GM12878 (cell line): ENCODE data around the gene IGLON5.

Source experiments
- ATF3 ChIP-seq: IDR thresholded peaks from 2 replicates; pipeline ENCODE4 v1.6.1; 2011; ENCODE audit warnings: low read depth, mild to moderate bottlenecking, low read length, moderate library complexity, borderline replicate concordance; ENCODE audit errors: extremely low read depth
- BRCA1 ChIP-seq: IDR thresholded peaks from 2 replicates; pipeline ENCODE4 v1.6.1; 2011; ENCODE audit warnings: low read depth, low read length, improper control_type of control experiment
- CBX5 ChIP-seq: sonication (generic); IDR thresholded peaks from 2 replicates; pipeline ENCODE4 v1.6.1; 2016; ENCODE audit warnings: low read depth, moderate library complexity, mild to moderate bottlenecking, inconsistent platforms
- CHD4 ChIP-seq: fragments of 200-600 bp; sonication (generic); IDR thresholded peaks from 2 replicates; pipeline ENCODE4 v1.6.1; 2016; ENCODE audit warnings: mild to moderate bottlenecking
- EZH2 ChIP-seq: IDR thresholded peaks from 2 replicates; pipeline ENCODE4 v1.6.1; 2012; ENCODE audit warnings: low read depth, mild to moderate bottlenecking, control low read depth, inconsistent platforms, low read length, borderline replicate concordance; ENCODE audit not compliant: control insufficient read depth
- POLR2AphosphoS5 ChIP-seq: IDR thresholded peaks from 2 replicates; pipeline ENCODE4 v1.6.1; 2011; ENCODE audit warnings: mild to moderate bottlenecking, low read length, inconsistent platforms
- STAT1 ChIP-seq: fragments of 450-650 bp; conservative IDR thresholded peaks from 2 replicates; pipeline ENCODE4 v1.6.1; 2014; ENCODE audit warnings: antibody characterized with exemption, mild to moderate bottlenecking
- USF1 ChIP-seq: IDR thresholded peaks from 2 replicates; pipeline ENCODE4 v1.6.1; 2011; ENCODE audit warnings: borderline replicate concordance, low read depth, mild to moderate bottlenecking, moderate library complexity, mixed read lengths, low read length; ENCODE audit not compliant: insufficient read depth; ENCODE audit errors: extremely low read length
- TF ChIP-seq, protein P1 (sequence below), 3 experiments: IDR thresholded peaks in 2 of 3; conservative IDR thresholded peaks in 1 of 3; 2 replicates each; pipeline ENCODE4 v1.5.1; 2011; ENCODE audit warnings: low read depth in 3 of 3, low read length in 3 of 3, mild to moderate bottlenecking in 3 of 3, control low read depth in 2 of 3, moderate library complexity in 2 of 3, inconsistent platforms in 1 of 3, mixed read lengths in 1 of 3; ENCODE audit not compliant: control insufficient read depth in 2 of 3, insufficient read depth in 1 of 3; ENCODE audit errors: extremely low read depth in 1 of 3
- TF ChIP-seq, protein P2 (sequence below): fragments of 450-650 bp; IDR thresholded peaks from 2 replicates; pipeline ENCODE4 v1.6.1; 2017; ENCODE audit warnings: mild to moderate bottlenecking, low read depth, inconsistent platforms; ENCODE audit not compliant: poor library complexity, severe bottlenecking

DNA sequence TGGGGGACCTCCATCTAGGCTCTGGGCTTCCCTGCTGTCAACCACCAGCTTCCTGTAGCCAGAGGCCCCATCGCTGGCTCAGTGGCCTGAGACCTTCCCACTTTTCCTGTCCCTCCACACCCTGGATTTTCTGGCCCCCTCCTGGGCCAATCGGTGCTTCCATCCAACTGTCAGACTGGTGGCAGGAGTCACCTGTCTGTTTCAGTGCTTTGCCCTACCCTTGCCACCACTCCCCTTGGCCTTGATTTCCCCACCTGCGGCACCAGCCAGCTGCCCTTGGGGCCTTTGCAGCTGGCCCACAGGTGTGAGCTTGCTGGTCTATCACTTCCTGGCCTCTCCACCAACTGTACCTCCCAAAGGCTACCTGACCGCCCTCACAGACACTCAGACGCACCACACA is 18.0 kb downstream of the IGLON5 start:
- TF ChIP-seq ATF3, result no peak
- no peak for TF ChIP-seq STAT1
- no peak for TF ChIP-seq POLR2AphosphoS5
- no peak for TF ChIP-seq BRCA1
- TF ChIP-seq USF1, result no peak
- no peak for TF ChIP-seq EZH2
- TF ChIP-seq, protein P1, sequence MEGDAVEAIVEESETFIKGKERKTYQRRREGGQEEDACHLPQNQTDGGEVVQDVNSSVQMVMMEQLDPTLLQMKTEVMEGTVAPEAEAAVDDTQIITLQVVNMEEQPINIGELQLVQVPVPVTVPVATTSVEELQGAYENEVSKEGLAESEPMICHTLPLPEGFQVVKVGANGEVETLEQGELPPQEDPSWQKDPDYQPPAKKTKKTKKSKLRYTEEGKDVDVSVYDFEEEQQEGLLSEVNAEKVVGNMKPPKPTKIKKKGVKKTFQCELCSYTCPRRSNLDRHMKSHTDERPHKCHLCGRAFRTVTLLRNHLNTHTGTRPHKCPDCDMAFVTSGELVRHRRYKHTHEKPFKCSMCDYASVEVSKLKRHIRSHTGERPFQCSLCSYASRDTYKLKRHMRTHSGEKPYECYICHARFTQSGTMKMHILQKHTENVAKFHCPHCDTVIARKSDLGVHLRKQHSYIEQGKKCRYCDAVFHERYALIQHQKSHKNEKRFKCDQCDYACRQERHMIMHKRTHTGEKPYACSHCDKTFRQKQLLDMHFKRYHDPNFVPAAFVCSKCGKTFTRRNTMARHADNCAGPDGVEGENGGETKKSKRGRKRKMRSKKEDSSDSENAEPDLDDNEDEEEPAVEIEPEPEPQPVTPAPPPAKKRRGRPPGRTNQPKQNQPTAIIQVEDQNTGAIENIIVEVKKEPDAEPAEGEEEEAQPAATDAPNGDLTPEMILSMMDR (IDR thresholded peaks at IDR 0.05 in 2 of 3, conservative IDR thresholded peaks at IDR 0.05 in 1 of 3; ENCODE audit: control insufficient read depth in 2 of 3, extremely low read depth in 1 of 3, insufficient read depth in 1 of 3, low read depth in 3 of 3, low read length in 3 of 3), result no peak
- TF ChIP-seq, protein P2, sequence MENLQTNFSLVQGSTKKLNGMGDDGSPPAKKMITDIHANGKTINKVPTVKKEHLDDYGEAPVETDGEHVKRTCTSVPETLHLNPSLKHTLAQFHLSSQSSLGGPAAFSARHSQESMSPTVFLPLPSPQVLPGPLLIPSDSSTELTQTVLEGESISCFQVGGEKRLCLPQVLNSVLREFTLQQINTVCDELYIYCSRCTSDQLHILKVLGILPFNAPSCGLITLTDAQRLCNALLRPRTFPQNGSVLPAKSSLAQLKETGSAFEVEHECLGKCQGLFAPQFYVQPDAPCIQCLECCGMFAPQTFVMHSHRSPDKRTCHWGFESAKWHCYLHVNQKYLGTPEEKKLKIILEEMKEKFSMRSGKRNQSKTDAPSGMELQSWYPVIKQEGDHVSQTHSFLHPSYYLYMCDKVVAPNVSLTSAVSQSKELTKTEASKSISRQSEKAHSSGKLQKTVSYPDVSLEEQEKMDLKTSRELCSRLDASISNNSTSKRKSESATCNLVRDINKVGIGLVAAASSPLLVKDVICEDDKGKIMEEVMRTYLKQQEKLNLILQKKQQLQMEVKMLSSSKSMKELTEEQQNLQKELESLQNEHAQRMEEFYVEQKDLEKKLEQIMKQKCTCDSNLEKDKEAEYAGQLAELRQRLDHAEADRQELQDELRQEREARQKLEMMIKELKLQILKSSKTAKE, result no peak
- TF ChIP-seq CHD4, result no peak
- no peak for TF ChIP-seq CBX5
